Measurements from ENCODE around the gene CCT6A.

DNA sequence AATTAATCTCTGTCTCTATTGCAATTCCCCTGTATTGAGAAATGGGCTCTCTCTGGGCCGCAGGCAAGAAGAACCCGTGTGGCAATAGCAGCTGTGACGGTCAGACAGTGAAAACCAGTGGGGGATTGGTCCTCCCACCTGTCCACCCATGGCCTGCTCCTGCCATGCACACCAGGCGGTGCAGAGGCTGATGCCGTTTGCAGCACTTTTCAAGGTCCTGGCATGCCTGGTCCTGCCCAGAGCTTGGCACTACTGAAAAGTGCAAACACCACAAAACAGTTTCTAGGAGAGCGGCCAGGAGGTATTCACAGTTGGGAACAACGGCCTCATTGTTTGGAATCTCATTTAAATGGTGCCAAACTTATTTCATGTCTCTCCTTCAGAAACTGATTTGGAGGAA lies 41.9 kb upstream of the CCT6A start:
- TF ChIP-seq, protein P1, sequence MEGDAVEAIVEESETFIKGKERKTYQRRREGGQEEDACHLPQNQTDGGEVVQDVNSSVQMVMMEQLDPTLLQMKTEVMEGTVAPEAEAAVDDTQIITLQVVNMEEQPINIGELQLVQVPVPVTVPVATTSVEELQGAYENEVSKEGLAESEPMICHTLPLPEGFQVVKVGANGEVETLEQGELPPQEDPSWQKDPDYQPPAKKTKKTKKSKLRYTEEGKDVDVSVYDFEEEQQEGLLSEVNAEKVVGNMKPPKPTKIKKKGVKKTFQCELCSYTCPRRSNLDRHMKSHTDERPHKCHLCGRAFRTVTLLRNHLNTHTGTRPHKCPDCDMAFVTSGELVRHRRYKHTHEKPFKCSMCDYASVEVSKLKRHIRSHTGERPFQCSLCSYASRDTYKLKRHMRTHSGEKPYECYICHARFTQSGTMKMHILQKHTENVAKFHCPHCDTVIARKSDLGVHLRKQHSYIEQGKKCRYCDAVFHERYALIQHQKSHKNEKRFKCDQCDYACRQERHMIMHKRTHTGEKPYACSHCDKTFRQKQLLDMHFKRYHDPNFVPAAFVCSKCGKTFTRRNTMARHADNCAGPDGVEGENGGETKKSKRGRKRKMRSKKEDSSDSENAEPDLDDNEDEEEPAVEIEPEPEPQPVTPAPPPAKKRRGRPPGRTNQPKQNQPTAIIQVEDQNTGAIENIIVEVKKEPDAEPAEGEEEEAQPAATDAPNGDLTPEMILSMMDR (IDR thresholded peaks at IDR 0.05; ENCODE audit: low read length) = no peak
- no peak for TF ChIP-seq EZH2 (optimal IDR thresholded peaks at IDR 0.05; ENCODE audit: low read depth, low read length)

All from MM.1S (cell line).